PC-3 (cell line): ENCODE data around the gene ZNF287. TPM values are rescaled to one million over a fixed set of nuclear protein-coding genes. Genes with fewer than 3 reads are reported as not detected.

ENCODE experiments used
- ATAC-seq: fragments of 200-7000 bp; cut with Tn5 transposase; 2 replicates; pipeline ENCODE4 v1.9.1; 2020; ENCODE audit warnings: mild to moderate bottlenecking, moderate library complexity
- Bru-seq: library from RNA; stranded (reverse); fragments of 400-500 nt; gene quantifications from one replicate; lab custom pipeline; 2021; lab: Mats Ljungman, UMichigan
- BruChase-seq, 2 experiments: library from RNA; stranded (reverse); fragments of 400-500 nt; gene quantifications; one replicate each; lab custom pipeline; 2021; lab: Mats Ljungman, UMichigan
- BruUV-seq: library from RNA; stranded (reverse); fragments of 400-500 nt; replicated peaks from 2 replicates; lab custom pipeline; 2021; lab: Mats Ljungman, UMichigan
- CTCF ChIA-PET: fragments of 300-600 bp; sonication (Branson Sonifier 250); formaldehyde crosslinking; loops from one replicate; lab custom pipeline; 2022; ENCODE audit warnings: antibody characterized with exemption; lab: Charles Lee
- POLR2A ChIA-PET: fragments of 300-600 bp; sonication (Branson Sonifier 250); formaldehyde crosslinking; loops from one replicate; lab custom pipeline; 2022; ENCODE audit warnings: antibody characterized with exemption; ENCODE audit not compliant: unreplicated experiment; lab: Charles Lee
- DNase-seq: peaks from one replicate; pipeline ENCODE4 v3.0.0-alpha.2; 2015
- H2AFZ ChIP-seq: fragments of 300-600 bp; sonication (generic); 2 replicates; pipeline ENCODE4 v1.6.0; 2016; ENCODE audit warnings: antibody characterized with exemption, low read length
- H3F3A ChIP-seq: fragments of 300-600 bp; sonication (generic); one replicate; pipeline ENCODE4 v1.6.0; 2017; ENCODE audit warnings: antibody characterized with exemption, low read length, control low read depth, mild to moderate bottlenecking; ENCODE audit not compliant: unreplicated experiment
- H3K27ac ChIP-seq: fragments of 300-600 bp; sonication (generic); 2 replicates; pipeline ENCODE4 v1.5.1; 2016; ENCODE audit warnings: mild to moderate bottlenecking, low read length
- H3K27me3 ChIP-seq: fragments of 300-600 bp; sonication (generic); 2 replicates; pipeline ENCODE4 v1.6.1; 2016; ENCODE audit warnings: low read length, mixed read lengths
- H3K36me3 ChIP-seq: fragments of 300-600 bp; sonication (generic); 2 replicates; pipeline ENCODE4 v1.6.1; 2016; ENCODE audit warnings: low read depth, mixed run types, low read length, mixed read lengths
- H3K4me1 ChIP-seq: fragments of 300-600 bp; sonication (generic); 2 replicates; pipeline ENCODE4 v1.5.1; 2016; ENCODE audit warnings: low read length; ENCODE audit not compliant: insufficient read depth
- H3K4me2 ChIP-seq: fragments of 300-600 bp; sonication (generic); 2 replicates; pipeline ENCODE4 v1.6.0; 2016; ENCODE audit warnings: low read length
- H3K4me3 ChIP-seq: fragments of 300-600 bp; sonication (generic); 2 replicates; pipeline ENCODE4 v1.5.1; 2016; ENCODE audit warnings: mild to moderate bottlenecking, low read length, mixed read lengths
- H3K79me2 ChIP-seq: fragments of 300-600 bp; sonication (generic); 2 replicates; pipeline ENCODE4 v1.6.1; 2017; ENCODE audit warnings: low read length, mixed read lengths
- H3K9ac ChIP-seq: fragments of 300-600 bp; sonication (generic); 2 replicates; pipeline ENCODE4 v1.6.0; 2016; ENCODE audit warnings: mild to moderate bottlenecking, low read length
- H3K9me2 ChIP-seq: fragments of 300-600 bp; sonication (generic); replicated peaks from 2 replicates; pipeline ENCODE4 v1.6.1; 2016; ENCODE audit warnings: mixed run types, low read length, mixed read lengths
- H3K9me3 ChIP-seq: fragments of 300-600 bp; sonication (generic); 2 replicates; pipeline ENCODE4 v1.6.1; 2016; ENCODE audit warnings: low read length, mixed read lengths
- H4K20me1 ChIP-seq: fragments of 300-600 bp; sonication (generic); 2 replicates; pipeline ENCODE4 v1.6.1; 2016; ENCODE audit warnings: low read length, mixed read lengths
- CTCF ChIP-seq: fragments of 300-600 bp; sonication (generic); conservative IDR thresholded peaks from 2 replicates; pipeline ENCODE4 v1.5.1; 2017; ENCODE audit warnings: antibody characterized with exemption, low read depth, mild to moderate bottlenecking, low read length
- EZH2 ChIP-seq: fragments of 300-600 bp; sonication (generic); IDR thresholded peaks from one replicate; pipeline ENCODE4 v1.6.1; 2017; ENCODE audit warnings: antibody characterized with exemption, mild to moderate bottlenecking, low read length; ENCODE audit not compliant: unreplicated experiment
- EZH2phosphoT487 ChIP-seq: fragments of 300-600 bp; sonication (generic); IDR thresholded peaks from 2 replicates; pipeline ENCODE4 v1.6.1; 2018; ENCODE audit warnings: mild to moderate bottlenecking, antibody characterized with exemption, low read length, borderline replicate concordance
- intact Hi-C: fragments of 100-400 bp; cut with micrococcal nuclease; formaldehyde crosslinking; loops from 2 replicates; pipeline ENCODE4 v1.9.0; 2023
- long read RNA-seq: library from polyadenylated mRNA; unstranded; transcript quantifications from one replicate; pipeline ENCODE4 v2.0.0, GENCODE V29; 2021; ENCODE audit not compliant: unreplicated experiment
- total RNA-seq: library from RNA; depleted of rRNA; stranded (reverse); fragments of >200 nt; gene quantifications from 2 replicates; pipeline ENCODE4 v1.2.3, GENCODE V29; 2014; rRNA removed

ZNF287 gene
- total RNA-seq (14.0 and 20.6 TPM in 2 replicates), Bru-seq, nascent RNA (percentile 53 among the genes with signal in this experiment), BruChase-seq, experiment 1, labeled RNA remaining after a 6-hour chase (percentile 39 among the genes with signal in this experiment), BruChase-seq, experiment 2, labeled RNA remaining after a 2-hour chase (percentile 53 among the genes with signal in this experiment)
- long read RNA-seq, partial matches to known transcripts, result 10 of 20 reads
- long read RNA-seq, other reads (novel, unspliced or antisense), result 7 of 20 reads

DNA sequence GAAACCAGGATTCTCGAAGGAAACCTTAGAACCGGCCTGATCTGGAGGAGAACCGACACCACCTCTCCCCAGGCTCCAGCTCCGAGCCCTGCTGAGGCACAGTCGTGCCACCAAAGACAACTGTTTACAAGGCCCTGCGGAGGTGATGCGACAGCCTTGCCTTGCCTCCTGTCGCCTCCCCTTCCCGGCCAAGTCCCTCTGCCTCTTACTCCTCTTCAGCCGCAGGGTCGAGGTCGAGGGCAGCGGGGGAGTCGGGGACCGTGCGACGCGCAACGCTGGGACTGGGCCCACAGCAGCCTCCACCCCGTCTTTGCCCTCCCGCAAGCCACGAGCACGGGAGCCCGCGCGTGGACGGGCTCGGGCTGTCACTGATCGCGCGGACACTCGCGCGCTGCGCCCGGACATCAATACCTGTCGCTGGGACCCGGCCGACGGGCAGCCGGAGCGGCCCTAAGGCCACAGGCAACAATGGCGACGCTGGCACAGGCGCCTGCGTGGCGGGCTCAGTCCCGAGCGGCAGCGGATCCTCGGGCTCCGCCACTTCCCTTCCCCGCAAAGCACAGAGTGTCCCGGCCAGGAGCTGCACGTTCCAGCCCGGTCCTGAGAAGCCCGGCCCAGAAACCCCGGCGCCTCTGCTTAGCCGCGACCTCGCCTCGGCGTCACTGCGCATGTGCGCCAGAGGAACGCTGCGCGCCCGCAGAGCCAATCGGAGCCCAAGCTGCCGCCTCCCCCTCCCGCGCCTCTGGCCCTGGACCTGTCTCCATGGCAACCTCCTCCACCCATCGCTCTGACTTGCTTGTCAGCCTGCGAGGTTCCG is at the start of gene ZNF287:
Gene ZNF287, minus strand, starts transcription at position 664 of the 817 bp plus-strand sequence. CDS start 1,473 bp downstream, outside the sequence.
- no peaks in the 10 kb centered on the region for H3K79me2 ChIP-seq
- peak within 1 kb of the TSS; percentile 94 for H3K4me2 ChIP-seq
- peaks cover 10% of the 10 kb centered on the region for H3K4me1 ChIP-seq
- H3K27ac ChIP-seq, result no peak within 1 kb of the TSS
- peak; percentile 97 for ATAC-seq
- H3F3A ChIP-seq, result no peaks in the 10 kb centered on the region
- no peaks in the 10 kb centered on the region for H3K27me3 ChIP-seq
- no peak for TF ChIP-seq EZH2phosphoT487
- TF ChIP-seq EZH2, result no peak
- no peak for TF ChIP-seq CTCF
- peak within 1 kb of the TSS; percentile 80 for H3K4me3 ChIP-seq
- ChIA-PET CTCF (no interaction called here), POLR2A (no interaction called here)
- H3K9ac ChIP-seq, result peak within 1 kb of the TSS; percentile 55
- intact Hi-C loops, result no loop called here
- peaks cover 3% of the 10 kb centered on the region; the same call in 1 of the 2 replicates for H3K9me3 ChIP-seq
- peak; percentile 96 for DNase-seq
- H2AFZ ChIP-seq, result peak within 1 kb of the TSS; percentile 96
- H3K36me3 ChIP-seq, result peaks cover 9% of the 10 kb centered on the region; the same call in 1 of the 2 replicates
- H3K9me2 ChIP-seq, result no peaks in the 10 kb centered on the region
- no peaks in the 10 kb centered on the region for H4K20me1 ChIP-seq
- BruUV-seq, result no TSS peak

DNA sequence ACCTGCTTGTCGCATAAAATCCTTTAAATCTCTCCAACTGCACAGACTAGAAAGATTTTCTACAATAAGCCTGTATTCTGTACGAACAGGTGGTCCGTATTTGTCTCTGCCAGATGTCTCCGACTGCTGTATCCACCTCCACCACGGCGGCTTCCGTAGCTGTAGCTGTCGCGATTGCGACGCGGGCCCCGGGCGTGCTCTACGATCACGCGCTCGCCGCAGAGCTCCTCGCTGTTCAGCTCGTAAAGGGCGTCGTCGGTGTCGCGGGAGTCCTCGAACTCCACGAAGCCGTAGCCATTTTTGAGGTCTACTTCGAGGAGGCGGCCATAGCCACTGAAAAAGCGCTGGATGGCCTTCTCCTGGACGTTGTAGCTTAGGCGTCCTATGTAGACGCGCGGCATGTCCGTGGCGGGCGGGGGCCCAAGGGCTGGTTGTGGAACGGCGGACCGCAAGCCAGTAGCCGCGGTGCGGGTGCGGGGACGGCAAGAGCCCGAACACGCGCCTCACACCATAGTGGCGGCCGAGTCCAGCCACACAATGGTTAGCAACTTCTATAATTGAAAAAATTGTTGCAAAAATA is 48.6 kb upstream of the ZNF287 start:
- POLR2A ChIA-PET, result no interaction called here
- Histone ChIP-seq H3K4me1 (no peaks in the 10 kb centered on the region), H3K9me3 (peaks cover 63% of the 10 kb centered on the region), H2AFZ (no peak overlapping the region), H3K36me3 (peaks cover 18% of the 10 kb centered on the region; the same call in 1 of the 2 replicates), H3K4me2 (no peak overlapping the region), H3K27me3 (no peaks in the 10 kb centered on the region), H4K20me1 (no peaks in the 10 kb centered on the region), H3K4me3 (no peak overlapping the region), H3K9ac (no peak overlapping the region), H3K9me2 (no peaks in the 10 kb centered on the region), H3K79me2 (no peaks in the 10 kb centered on the region), H3F3A (no peaks in the 10 kb centered on the region), H3K27ac (no peak overlapping the region)
- no TSS peak for BruUV-seq
- intact Hi-C loops, result no loop called here
- no peak for DNase-seq
- TF ChIP-seq EZH2, result no peak
- TF ChIP-seq EZH2phosphoT487, result no peak
- TF ChIP-seq CTCF, result no peak
- no peak for ATAC-seq
- CTCF ChIA-PET, result no interaction called here
